H9 (cell line): ENCODE data around the gene MAP3K2. TPM values are rescaled to one million over a fixed set of nuclear protein-coding genes. Genes with fewer than 3 reads are reported as not detected.

ENCODE experiments used
- DNase-seq: peaks from one replicate; pipeline ENCODE4 v3.0.0-alpha.2; 2017
- H2AFZ ChIP-seq: one replicate; pipeline ENCODE4 v1.6.1; 2013; ENCODE audit warnings: mild to moderate bottlenecking, low read length, control low read depth, moderate library complexity
- H2AK5ac ChIP-seq: 2 replicates; pipeline ENCODE4 v1.6.1; 2013; ENCODE audit warnings: low read length, control low read depth, mixed read lengths; ENCODE audit not compliant: insufficient read length
- H2BK120ac ChIP-seq: one replicate; pipeline ENCODE4 v1.6.1; 2013; ENCODE audit warnings: low read depth, mild to moderate bottlenecking, low read length, control low read depth, inconsistent platforms; ENCODE audit not compliant: poor library complexity, severe bottlenecking
- H2BK12ac ChIP-seq: 2 replicates; pipeline ENCODE4 v1.6.1; 2013; ENCODE audit warnings: low read length, control low read depth, mixed read lengths, low read depth; ENCODE audit not compliant: insufficient read length
- H2BK15ac ChIP-seq: 2 replicates; pipeline ENCODE4 v1.6.1; 2013; ENCODE audit warnings: low read depth, low read length, control low read depth
- H2BK20ac ChIP-seq: one replicate; pipeline ENCODE4 v1.6.1; 2013; ENCODE audit warnings: low read depth, mild to moderate bottlenecking, low read length, control low read depth, inconsistent platforms; ENCODE audit not compliant: poor library complexity, severe bottlenecking
- H2BK5ac ChIP-seq: 2 replicates; pipeline ENCODE4 v1.6.1; 2013; ENCODE audit warnings: low read length, control low read depth, mixed read lengths; ENCODE audit not compliant: insufficient read length
- H3K14ac ChIP-seq: 2 replicates; pipeline ENCODE4 v1.6.1; 2013; ENCODE audit warnings: low read length, control low read depth; ENCODE audit not compliant: insufficient read depth
- H3K18ac ChIP-seq: 2 replicates; pipeline ENCODE4 v1.6.1; 2013; ENCODE audit warnings: low read depth, mild to moderate bottlenecking, mixed read lengths, low read length, control low read depth; ENCODE audit not compliant: insufficient read length
- H3K23ac ChIP-seq: 2 replicates; pipeline ENCODE4 v1.6.1; 2013; ENCODE audit warnings: low read length, control low read depth, mixed read lengths, low read depth; ENCODE audit not compliant: insufficient read length
- H3K23me2 ChIP-seq: 2 replicates; pipeline ENCODE4 v1.6.1; 2013; ENCODE audit warnings: low read depth, mild to moderate bottlenecking, mixed read lengths, low read length, control low read depth; ENCODE audit not compliant: insufficient read length, poor library complexity, severe bottlenecking
- H3K27ac ChIP-seq: 2 replicates; pipeline ENCODE4 v1.5.1; 2013; ENCODE audit warnings: low read length, control low read depth, mixed read lengths, low read depth; ENCODE audit not compliant: insufficient read length
- H3K27me3 ChIP-seq: 2 replicates; pipeline ENCODE4 v1.6.1; 2013; ENCODE audit warnings: low read length, control low read depth, inconsistent platforms; ENCODE audit not compliant: insufficient read depth
- H3K4ac ChIP-seq: 2 replicates; pipeline ENCODE4 v1.6.1; 2013; ENCODE audit warnings: low read depth, mild to moderate bottlenecking, control low read depth, inconsistent platforms, low read length, moderate library complexity
- H3K4me1 ChIP-seq: 2 replicates; pipeline ENCODE4 v1.6.1; 2013; ENCODE audit warnings: low read length, control low read depth, inconsistent platforms; ENCODE audit not compliant: insufficient read depth
- H3K4me2 ChIP-seq: 2 replicates; pipeline ENCODE4 v1.6.1; 2013; ENCODE audit warnings: low read length, control low read depth, mixed read lengths; ENCODE audit not compliant: insufficient read length, insufficient read depth
- H3K56ac ChIP-seq: 2 replicates; pipeline ENCODE4 v1.6.1; 2013; ENCODE audit warnings: low read depth, mild to moderate bottlenecking, mixed read lengths, low read length, control low read depth; ENCODE audit not compliant: insufficient read length
- H3K79me1 ChIP-seq: 2 replicates; pipeline ENCODE4 v1.6.1; 2013; ENCODE audit warnings: low read depth, mild to moderate bottlenecking, moderate library complexity, low read length, control low read depth, inconsistent platforms; ENCODE audit not compliant: insufficient read depth, poor library complexity, severe bottlenecking
- H3K79me2 ChIP-seq: 2 replicates; pipeline ENCODE4 v1.6.1; 2013; ENCODE audit warnings: low read length, control low read depth, inconsistent platforms; ENCODE audit not compliant: insufficient read depth
- H3K9ac ChIP-seq: 2 replicates; pipeline ENCODE4 v1.6.1; 2013; ENCODE audit warnings: low read length, control low read depth, mixed read lengths; ENCODE audit not compliant: insufficient read length; ENCODE audit errors: extremely low read depth
- H3K9me3 ChIP-seq: one replicate; pipeline ENCODE4 v1.6.1; 2013; ENCODE audit warnings: low read depth, low read length, inconsistent platforms; ENCODE audit not compliant: control insufficient read depth
- H3T11ph ChIP-seq: one replicate; pipeline ENCODE4 v1.6.1; 2013; ENCODE audit warnings: mild to moderate bottlenecking, low read length, control low read depth, inconsistent platforms
- H4K20me1 ChIP-seq: one replicate; pipeline ENCODE4 v1.6.1; 2013; ENCODE audit not compliant: control insufficient read depth, insufficient read length, insufficient read depth
- H4K5ac ChIP-seq: 2 replicates; pipeline ENCODE4 v1.6.1; 2013; ENCODE audit warnings: low read depth, mild to moderate bottlenecking, mixed read lengths, low read length, control low read depth; ENCODE audit not compliant: insufficient read length
- H4K8ac ChIP-seq: replicated peaks from 2 replicates; pipeline ENCODE4 v1.6.1; 2013; ENCODE audit warnings: low read length, control low read depth, mixed read lengths, low read depth; ENCODE audit not compliant: insufficient read length
- H4K91ac ChIP-seq: 2 replicates; pipeline ENCODE4 v1.6.1; 2013; ENCODE audit warnings: low read depth, mild to moderate bottlenecking, moderate library complexity, mixed read lengths, low read length, control low read depth; ENCODE audit not compliant: insufficient read length
- H3K27ac Mint-ChIP-seq, 3 experiments: 2 replicates in 2 of 3; 3 replicates in 1 of 3; pipeline ENCODE4 v1.8.0; 2020 to 2021; ENCODE audit warnings: mixed read lengths in 3 of 3, mild to moderate bottlenecking in 1 of 3, moderate library complexity in 1 of 3
- H3K27me3 Mint-ChIP-seq: 2 replicates; pipeline ENCODE4 v1.8.0; 2021; ENCODE audit warnings: low read depth, mild to moderate bottlenecking, moderate library complexity, mixed read lengths
- H3K36me3 Mint-ChIP-seq, 3 experiments: 2 replicates in 2 of 3; 3 replicates in 1 of 3; pipeline ENCODE4 v1.8.0; 2020 to 2021; ENCODE audit warnings: low read depth in 3 of 3, mixed read lengths in 3 of 3; ENCODE audit not compliant: insufficient read depth in 1 of 3
- H3K4me1 Mint-ChIP-seq, 2 experiments: 2 replicates each; pipeline ENCODE4 v1.8.0; 2020; ENCODE audit warnings: mixed read lengths in 2 of 2
- H3K4me3 Mint-ChIP-seq, 2 experiments: 2 replicates in 1 of 2; 3 replicates in 1 of 2; pipeline ENCODE4 v1.8.0; 2020 to 2021; ENCODE audit warnings: mild to moderate bottlenecking in 2 of 2, mixed read lengths in 2 of 2, moderate library complexity in 1 of 2
- H3K9me3 Mint-ChIP-seq, 2 experiments: 2 replicates in 1 of 2; 3 replicates in 1 of 2; pipeline ENCODE4 v1.8.0; 2020; ENCODE audit warnings: mild to moderate bottlenecking in 2 of 2, mixed read lengths in 2 of 2, moderate library complexity in 1 of 2
- WGBS: extraction: QIAGEN DNeasy Blood & Tissue Kit; methylation state at CpG from one replicate; pipeline ENCODE4 v1.1.7; 2013; ENCODE audit warnings: missing lambda C conversion rate, low lambda C conversion rate, mixed read lengths; ENCODE audit not compliant: insufficient read length; ENCODE audit errors: extremely low coverage; 5-methylcytosine and 5-hydroxymethylcytosine counted together
- long read RNA-seq: library from polyadenylated mRNA; unstranded; transcript quantifications from one replicate; pipeline ENCODE4 v2.0.0, GENCODE V29; 2020
- total RNA-seq: library from RNA; stranded (reverse); gene quantifications from 2 replicates; pipeline ENCODE4 v1.2.1, GENCODE V29; 2021
- TF ChIP-seq, protein P1 (sequence below): fragments of 200-600 bp; sonication (generic); conservative IDR thresholded peaks from 3 replicates; pipeline ENCODE4 v1.8.0; 2021; ENCODE audit warnings: antibody characterized with exemption, mild to moderate bottlenecking

MAP3K2 gene, protein sequence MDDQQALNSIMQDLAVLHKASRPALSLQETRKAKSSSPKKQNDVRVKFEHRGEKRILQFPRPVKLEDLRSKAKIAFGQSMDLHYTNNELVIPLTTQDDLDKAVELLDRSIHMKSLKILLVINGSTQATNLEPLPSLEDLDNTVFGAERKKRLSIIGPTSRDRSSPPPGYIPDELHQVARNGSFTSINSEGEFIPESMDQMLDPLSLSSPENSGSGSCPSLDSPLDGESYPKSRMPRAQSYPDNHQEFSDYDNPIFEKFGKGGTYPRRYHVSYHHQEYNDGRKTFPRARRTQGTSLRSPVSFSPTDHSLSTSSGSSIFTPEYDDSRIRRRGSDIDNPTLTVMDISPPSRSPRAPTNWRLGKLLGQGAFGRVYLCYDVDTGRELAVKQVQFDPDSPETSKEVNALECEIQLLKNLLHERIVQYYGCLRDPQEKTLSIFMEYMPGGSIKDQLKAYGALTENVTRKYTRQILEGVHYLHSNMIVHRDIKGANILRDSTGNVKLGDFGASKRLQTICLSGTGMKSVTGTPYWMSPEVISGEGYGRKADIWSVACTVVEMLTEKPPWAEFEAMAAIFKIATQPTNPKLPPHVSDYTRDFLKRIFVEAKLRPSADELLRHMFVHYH
- total RNA-seq, result 25.8 and 26.8 TPM in 2 replicates
- long read RNA-seq, partial matches to known transcripts, result 0 of 3 reads
- long read RNA-seq, other reads (novel, unspliced or antisense), result 3 of 3 reads

DNA sequence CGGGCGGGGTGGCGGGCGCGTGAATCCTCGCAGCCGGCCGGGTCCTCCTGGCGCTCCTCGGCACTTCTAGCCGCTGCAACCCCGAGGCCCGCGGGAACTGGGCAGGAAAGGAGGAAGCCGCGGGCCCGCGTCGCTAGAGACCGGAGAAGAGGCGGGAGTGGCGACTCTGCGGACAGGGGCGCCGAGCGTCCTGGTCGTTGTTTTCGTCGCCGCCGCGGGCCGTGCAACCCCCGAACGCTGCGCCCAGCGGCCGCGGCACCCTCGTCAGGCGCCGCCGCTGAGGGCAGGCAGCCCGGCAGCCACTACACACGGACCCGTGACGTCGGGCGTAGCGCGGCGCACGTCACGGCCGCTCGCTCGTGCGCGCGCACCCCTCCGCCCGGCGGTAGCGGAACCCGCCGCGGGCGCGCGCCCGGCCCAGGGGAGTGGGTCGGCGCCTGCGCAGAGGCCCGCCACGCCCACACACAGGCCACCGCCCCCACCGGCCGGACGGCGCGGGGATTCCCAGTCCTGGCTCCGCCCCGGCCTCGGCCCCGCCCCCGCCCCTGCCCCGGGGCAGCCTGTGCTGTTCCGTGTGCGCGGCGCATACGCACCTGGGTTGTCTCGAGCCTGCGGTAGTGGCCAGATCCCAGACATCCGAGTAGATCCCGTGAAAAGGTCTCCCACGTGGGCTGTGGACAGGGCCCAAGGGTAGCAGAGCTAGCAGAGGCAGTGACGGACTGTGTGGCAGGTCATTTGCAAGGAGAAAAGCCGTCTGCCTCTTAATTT, at the start of gene MAP3K2:
Gene MAP3K2 (minus strand): TSS at position 321 of the 768 bp plus-strand sequence. CDS start 44,846 bp downstream, outside the sequence.
- no peak within 1 kb of the TSS for H3K27ac ChIP-seq
- no peaks in the 10 kb centered on the region; the same call in 1 of the 2 replicates for H3K27me3 ChIP-seq
- DNase-seq, result peak; percentile 93
- no peak within 1 kb of the TSS for H3K56ac ChIP-seq
- H3K18ac ChIP-seq, result peak within 1 kb of the TSS; percentile 41
- Mint-ChIP-seq H3K36me3 (peaks cover 0 to 3% (median 0%) of the 10 kb centered on the region in 3 experiments; a peak in 1 of 7 replicates), H3K9me3 (no peaks in the 10 kb centered on the region), H3K27ac (peak within 1 kb of the TSS; percentile 70 to 97 (median 82); a peak in 6 of 7 replicates), H3K4me3 (peak within 1 kb of the TSS; percentile 72 to 90), H3K27me3 (no peaks in the 10 kb centered on the region), H3K4me1 (peaks cover 18 to 26% of the 10 kb centered on the region in 2 experiments)
- H2BK120ac ChIP-seq, result no peak within 1 kb of the TSS
- no peaks in the 10 kb centered on the region for H3K9me3 ChIP-seq
- 0 out of 2 replicates have a peak, but pooled peaks cover 4% of the 10 kb centered on the region for H3K4me1 ChIP-seq
- H2BK20ac ChIP-seq, result no peak within 1 kb of the TSS
- no peak within 1 kb of the TSS for H3T11ph ChIP-seq
- H2BK5ac ChIP-seq, result no peak within 1 kb of the TSS
- H2BK12ac ChIP-seq, result no peak within 1 kb of the TSS
- no peak within 1 kb of the TSS for H4K91ac ChIP-seq
- H3K4me2 ChIP-seq, result peak within 1 kb of the TSS; percentile 98
- H3K9ac ChIP-seq, result peak within 1 kb of the TSS; percentile 82
- H2BK15ac ChIP-seq, result no peak within 1 kb of the TSS
- H3K23me2 ChIP-seq, result peaks cover 4% of the 10 kb centered on the region
- H3K79me2 ChIP-seq, result peaks cover 5% of the 10 kb centered on the region; the same call in 1 of the 2 replicates
- no peak within 1 kb of the TSS for H3K23ac ChIP-seq
- H3K4ac ChIP-seq, result no peak within 1 kb of the TSS
- H2AK5ac ChIP-seq, result no peak within 1 kb of the TSS
- peak within 1 kb of the TSS; percentile 95 for H3K14ac ChIP-seq
- H2AFZ ChIP-seq, result no peak within 1 kb of the TSS
- TF ChIP-seq, protein P1, sequence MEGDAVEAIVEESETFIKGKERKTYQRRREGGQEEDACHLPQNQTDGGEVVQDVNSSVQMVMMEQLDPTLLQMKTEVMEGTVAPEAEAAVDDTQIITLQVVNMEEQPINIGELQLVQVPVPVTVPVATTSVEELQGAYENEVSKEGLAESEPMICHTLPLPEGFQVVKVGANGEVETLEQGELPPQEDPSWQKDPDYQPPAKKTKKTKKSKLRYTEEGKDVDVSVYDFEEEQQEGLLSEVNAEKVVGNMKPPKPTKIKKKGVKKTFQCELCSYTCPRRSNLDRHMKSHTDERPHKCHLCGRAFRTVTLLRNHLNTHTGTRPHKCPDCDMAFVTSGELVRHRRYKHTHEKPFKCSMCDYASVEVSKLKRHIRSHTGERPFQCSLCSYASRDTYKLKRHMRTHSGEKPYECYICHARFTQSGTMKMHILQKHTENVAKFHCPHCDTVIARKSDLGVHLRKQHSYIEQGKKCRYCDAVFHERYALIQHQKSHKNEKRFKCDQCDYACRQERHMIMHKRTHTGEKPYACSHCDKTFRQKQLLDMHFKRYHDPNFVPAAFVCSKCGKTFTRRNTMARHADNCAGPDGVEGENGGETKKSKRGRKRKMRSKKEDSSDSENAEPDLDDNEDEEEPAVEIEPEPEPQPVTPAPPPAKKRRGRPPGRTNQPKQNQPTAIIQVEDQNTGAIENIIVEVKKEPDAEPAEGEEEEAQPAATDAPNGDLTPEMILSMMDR, result no peak
- H3K79me1 ChIP-seq, result no peaks in the 10 kb centered on the region
- H4K20me1 ChIP-seq, result no peaks in the 10 kb centered on the region
- WGBS, result no CpG with 5 or more reads among the region's 100 CpGs
- H4K8ac ChIP-seq, result no peak within 1 kb of the TSS
- H4K5ac ChIP-seq, result no peak within 1 kb of the TSS
